Activated CD8-positive, alpha-beta memory T cell treated with anti-CD3 and anti-CD28 coated beads, Interleukin-2, amount 50 U/mL, for 1 hour (primary cell): ENCODE data around the gene AQP12A.

ENCODE experiments used
- DNase-seq: peaks from one replicate; pipeline ENCODE4 v3.0.0-alpha.2; 2020; ENCODE audit errors: extremely low read depth

The AQP12A gene

GRCh38 chr2:240723851-240724250 is 32.2 kb downstream of the AQP12A start:
- no peak for DNase-seq

GRCh38 chr2:240724431-240724830 is 32.8 kb downstream of the AQP12A start:
- no peak for DNase-seq

- DNase-seq, result no peak
These were observed 33.6 kb downstream of the AQP12A start for GRCh38 chr2:240725266-240725665.

GRCh38 chr2:240725671-240726070 is 34.0 kb downstream of the AQP12A start:
- no peak for DNase-seq

GRCh38 chr2:240726876-240727275 is 35.2 kb downstream of the AQP12A start:
- DNase-seq, result no peak

- no peak for DNase-seq
These were observed 35.8 kb downstream of the AQP12A start for GRCh38 chr2:240727439-240727838.

GRCh38 chr2:240727913-240728312 is 36.2 kb downstream of the AQP12A start:
- no peak for DNase-seq

- DNase-seq, result no peak
These were observed 36.7 kb downstream of the AQP12A start for GRCh38 chr2:240728361-240728760.

- no peak for DNase-seq
These were observed 37.2 kb downstream of the AQP12A start for GRCh38 chr2:240728827-240729226.

- DNase-seq, result no peak
These were observed 39.0 kb downstream of the AQP12A start for GRCh38 chr2:240730501-240731177.

- no peak for DNase-seq
These were observed 39.5 kb downstream of the AQP12A start for GRCh38 chr2:240731178-240731545.

- no peak for DNase-seq
These were observed 40.5 kb downstream of the AQP12A start for GRCh38 chr2:240732184-240732583.

GRCh38 chr2:240732911-240733622 is 41.4 kb downstream of the AQP12A start:
- no peak for DNase-seq

GRCh38 chr2:240733803-240734495 is 42.3 kb downstream of the AQP12A start:
- DNase-seq, result no peak

- DNase-seq, result no peak
These were observed 43.1 kb downstream of the AQP12A start for GRCh38 chr2:240734756-240735155.

GRCh38 chr2:240735476-240735875 is 43.8 kb downstream of the AQP12A start:
- DNase-seq, result no peak

GRCh38 chr2:240736281-240737250 is 44.9 kb downstream of the AQP12A start:
- no peak for DNase-seq

- no peak for DNase-seq
These were observed 45.8 kb downstream of the AQP12A start for GRCh38 chr2:240737512-240737911.

GRCh38 chr2:240737958-240738357 is 46.3 kb downstream of the AQP12A start:
- DNase-seq, result no peak

GRCh38 chr2:240739797-240740196 is 48.1 kb downstream of the AQP12A start:
- peak; percentile 28 for DNase-seq

GRCh38 chr2:240741091-240741490 is 49.4 kb downstream of the AQP12A start:
- DNase-seq, result no peak

- no peak for DNase-seq
These were observed 51.0 kb downstream of the AQP12A start for GRCh38 chr2:240742602-240743095.
